Ascending aorta (tissue), 2 donors: ENCODE data around the gene SAYSD1. TPM values are rescaled to one million over a fixed set of nuclear protein-coding genes. Genes with fewer than 3 reads are reported as not detected.

Experiments used
- DNase-seq, 2 donors: peaks; one replicate each; pipeline ENCODE4 v3.0.0-alpha.2; 2019; ENCODE audit warnings: low spot score in 2 of 2
- H3K27ac ChIP-seq, 2 donors: fragments of 200-600 bp; sonication (generic); one replicate each; pipeline ENCODE4 v1.5.1; 2016 to 2017; ENCODE audit warnings: mild to moderate bottlenecking in 1 of 2
- H3K27me3 ChIP-seq: fragments of 200-600 bp; sonication (generic); one replicate; pipeline ENCODE4 v1.5.1; 2017
- H3K36me3 ChIP-seq, 2 donors: fragments of 200-600 bp; sonication (generic); one replicate each; pipeline ENCODE4 v1.5.1; 2016
- H3K4me1 ChIP-seq, 2 donors: fragments of 200-600 bp; sonication (generic); one replicate each; pipeline ENCODE4 v1.5.1; 2016 to 2017; ENCODE audit warnings: mild to moderate bottlenecking in 1 of 2
- H3K4me3 ChIP-seq, 2 donors: fragments of 200-600 bp; sonication (generic); one replicate each; pipeline ENCODE4 v1.5.1; 2016 to 2017; ENCODE audit warnings: mild to moderate bottlenecking in 1 of 2
- H3K9me3 ChIP-seq, 2 donors: fragments of 200-600 bp; sonication (generic); one replicate each; pipeline ENCODE4 v1.5.1; 2016
- intact Hi-C: fragments of 100-400 bp; cut with DNase I; formaldehyde crosslinking; loops from one replicate; pipeline ENCODE4 v1.15.1; 2023
- total RNA-seq: library from RNA; depleted of rRNA; stranded (reverse); fragments of >200 nt; gene quantifications from one replicate; pipeline ENCODE4 v1.1.0, GENCODE V29; 2016
- TF ChIP-seq, protein P1 (sequence below), 3 experiments: fragments of 200-600 bp in 2 of 3; fragments of 450-650 bp in 1 of 3; sonication (generic) in 2 of 3; IDR thresholded peaks; one replicate each; pipeline ENCODE4 v1.5.1; 2016 to 2019; ENCODE audit warnings: antibody characterized with exemption in 3 of 3, mild to moderate bottlenecking in 1 of 3, moderate library complexity in 1 of 3

The SAYSD1 gene
- total RNA-seq = 2.1 TPM

- Histone ChIP-seq H3K27ac (peak within 1 kb of the TSS; percentile 89 to 91), H3K36me3 (peaks cover 0 to 6% of the 10 kb centered on the region in 2 donors), H3K4me3 (peak within 1 kb of the TSS; percentile 68 to 75), H3K4me1 (peaks cover 0 to 9% of the 10 kb centered on the region in 2 donors), H3K27me3 (no peaks in the 10 kb centered on the region), H3K9me3 (no peaks in the 10 kb centered on the region)
- peak; percentile 55 to 95 for DNase-seq
- TF ChIP-seq, protein P1, sequence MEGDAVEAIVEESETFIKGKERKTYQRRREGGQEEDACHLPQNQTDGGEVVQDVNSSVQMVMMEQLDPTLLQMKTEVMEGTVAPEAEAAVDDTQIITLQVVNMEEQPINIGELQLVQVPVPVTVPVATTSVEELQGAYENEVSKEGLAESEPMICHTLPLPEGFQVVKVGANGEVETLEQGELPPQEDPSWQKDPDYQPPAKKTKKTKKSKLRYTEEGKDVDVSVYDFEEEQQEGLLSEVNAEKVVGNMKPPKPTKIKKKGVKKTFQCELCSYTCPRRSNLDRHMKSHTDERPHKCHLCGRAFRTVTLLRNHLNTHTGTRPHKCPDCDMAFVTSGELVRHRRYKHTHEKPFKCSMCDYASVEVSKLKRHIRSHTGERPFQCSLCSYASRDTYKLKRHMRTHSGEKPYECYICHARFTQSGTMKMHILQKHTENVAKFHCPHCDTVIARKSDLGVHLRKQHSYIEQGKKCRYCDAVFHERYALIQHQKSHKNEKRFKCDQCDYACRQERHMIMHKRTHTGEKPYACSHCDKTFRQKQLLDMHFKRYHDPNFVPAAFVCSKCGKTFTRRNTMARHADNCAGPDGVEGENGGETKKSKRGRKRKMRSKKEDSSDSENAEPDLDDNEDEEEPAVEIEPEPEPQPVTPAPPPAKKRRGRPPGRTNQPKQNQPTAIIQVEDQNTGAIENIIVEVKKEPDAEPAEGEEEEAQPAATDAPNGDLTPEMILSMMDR (IDR thresholded peaks at IDR 0.05) = no peak
- intact Hi-C loops = loop anchor here (5.0 to 10.0 kb wide), 3 partner anchors 112 to 1960 kb away; partner anchors contain the start of genes GLO1, KCNK5, NFYA and OARD1
Measured at GRCh38 chr6:39114704-39115599, at the start of gene SAYSD1. Gene SAYSD1, minus strand, starts transcription at chr6:39115186. Its CDS starts 97 bp downstream, at chr6:39115089.

- H3K27me3 ChIP-seq = no peaks in the 10 kb centered on the region
- DNase-seq = no peak
- no peaks in the 10 kb centered on the region for H3K36me3 ChIP-seq
- intact Hi-C loops = no loop called here
- H3K4me3 ChIP-seq = no peak overlapping the region
- no peak overlapping the region for H3K27ac ChIP-seq
- TF ChIP-seq, protein P1 (IDR thresholded peaks at IDR 0.05) = no peak
- no peaks in the 10 kb centered on the region for H3K9me3 ChIP-seq
- no peaks in the 10 kb centered on the region for H3K4me1 ChIP-seq
Measured at GRCh38 chr6:39157511-39157910, 42.5 kb upstream of the SAYSD1 start.

DNA sequence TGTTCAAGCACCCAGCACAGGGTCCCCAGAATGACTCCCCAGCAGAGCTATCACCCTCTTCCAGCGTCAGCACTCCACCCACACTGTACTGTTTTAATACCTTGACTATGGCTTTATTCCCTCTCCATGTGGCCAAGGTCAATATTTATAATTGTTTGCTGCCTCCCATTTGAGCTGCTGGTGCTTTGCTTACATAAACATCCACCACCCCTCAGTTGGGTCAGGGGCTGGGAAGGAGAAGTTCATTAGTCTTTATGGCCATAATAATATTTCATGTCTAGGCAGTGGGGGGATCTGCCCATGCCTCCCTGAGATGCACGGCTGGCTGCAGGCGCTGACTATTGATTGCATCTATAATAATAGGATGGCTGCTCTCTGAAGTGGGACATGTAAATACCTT, 41.8 kb upstream of the SAYSD1 start:
- H3K27me3 ChIP-seq = no peaks in the 10 kb centered on the region
- H3K36me3 ChIP-seq = no peaks in the 10 kb centered on the region
- TF ChIP-seq, protein P1 (IDR thresholded peaks at IDR 0.05) = no peak
- intact Hi-C loops = no loop called here
- no peak overlapping the region for H3K27ac ChIP-seq
- H3K9me3 ChIP-seq = no peaks in the 10 kb centered on the region
- H3K4me1 ChIP-seq = no peaks in the 10 kb centered on the region
- no peak for DNase-seq
- no peak overlapping the region for H3K4me3 ChIP-seq

DNA sequence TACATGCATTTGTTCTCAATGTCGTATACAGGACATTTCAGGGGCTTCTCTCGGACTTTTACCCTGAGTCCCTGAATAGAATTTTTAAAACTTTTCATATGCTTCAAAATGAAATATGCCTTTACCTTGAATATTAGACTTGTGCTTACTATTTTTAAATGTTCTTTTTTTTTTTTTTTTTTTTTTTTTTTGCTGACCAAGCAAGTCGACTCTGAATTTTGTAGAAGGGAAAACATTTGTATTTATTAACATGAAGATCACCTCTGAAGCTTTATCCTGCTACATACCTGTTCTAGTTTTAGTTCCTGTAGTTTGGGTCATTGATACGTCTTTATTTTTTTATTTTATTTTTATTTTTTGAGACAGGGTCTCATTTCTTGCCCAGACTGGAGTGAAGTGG, 39.7 kb upstream of the SAYSD1 start:
- Histone ChIP-seq H3K27me3 (no peaks in the 10 kb centered on the region), H3K4me3 (no peak overlapping the region), H3K4me1 (no peaks in the 10 kb centered on the region), H3K9me3 (no peaks in the 10 kb centered on the region), H3K36me3 (no peaks in the 10 kb centered on the region), H3K27ac (no peak overlapping the region)
- TF ChIP-seq, protein P1 (IDR thresholded peaks at IDR 0.05) = no peak
- no peak for DNase-seq
- intact Hi-C loops = no loop called here

- TF ChIP-seq, protein P1 (IDR thresholded peaks at IDR 0.05) = no peak
- no peak overlapping the region for H3K27ac ChIP-seq
- H3K27me3 ChIP-seq = no peaks in the 10 kb centered on the region
- no peaks in the 10 kb centered on the region for H3K36me3 ChIP-seq
- intact Hi-C loops = no loop called here
- H3K4me3 ChIP-seq = no peak overlapping the region
- no peaks in the 10 kb centered on the region for H3K9me3 ChIP-seq
- no peaks in the 10 kb centered on the region for H3K4me1 ChIP-seq
- no peak for DNase-seq
Measured at GRCh38 chr6:39153766-39154397, 38.9 kb upstream of the SAYSD1 start.
